Activated CD4-positive, alpha-beta T cell treated with anti-CD3 and anti-CD28 coated beads, Interleukin-2, amount 50 U/mL, for 4 hours (primary cell): Measurements from ENCODE around the gene KAT8.
A peak's percentile ranks its signal among the peaks of the same experiment; 100 is the strongest.

ENCODE experiments used
- DNase-seq, 2 experiments: peaks; one replicate each; pipeline ENCODE4 v3.0.0-alpha.2; 2020

Gene KAT8

GRCh38 chr16:31117384-31118222 is at the start of gene KAT8:
Gene KAT8, plus strand, starts transcription at chr16:31117664. Its CDS starts 18 bp downstream, at chr16:31117682.
- peak; percentile 97 for DNase-seq

- no peak for DNase-seq
Measured at GRCh38 chr16:31071861-31072260, 45.6 kb upstream of the KAT8 start.

GRCh38 chr16:31072540-31073141 is 44.8 kb upstream of the KAT8 start:
- DNase-seq: no peak

- DNase-seq: peak; percentile 78 to 80
Measured at GRCh38 chr16:31073142-31073969, 44.1 kb upstream of the KAT8 start.

GRCh38 chr16:31073970-31074813 is 43.3 kb upstream of the KAT8 start, which contains the start of the genes ZNF646 and ZNF668:
Gene ZNF646, plus strand, starts transcription at chr16:31074422. Its CDS starts 1,903 bp downstream, at chr16:31076325.
Gene ZNF668, minus strand, starts transcription at chr16:31074240. Its CDS starts 9,781 bp downstream, at chr16:31064459.
- DNase-seq: peak; percentile 97 to 99

- DNase-seq: no peak
Measured at GRCh38 chr16:31074814-31075183, 42.7 kb upstream of the KAT8 start.

- DNase-seq: no peak
Measured at GRCh38 chr16:31076319-31076718, 41.1 kb upstream of the KAT8 start.

GRCh38 chr16:31077024-31077423 is 40.4 kb upstream of the KAT8 start:
- DNase-seq: no peak

- no peak for DNase-seq
Measured at GRCh38 chr16:31077592-31078396, 39.7 kb upstream of the KAT8 start.

GRCh38 chr16:31078597-31079341 is 38.7 kb upstream of the KAT8 start:
- DNase-seq: no peak

GRCh38 chr16:31079342-31079944 is 38.0 kb upstream of the KAT8 start:
- DNase-seq: no peak

- no peak for DNase-seq
Measured at GRCh38 chr16:31080035-31080629, 37.3 kb upstream of the KAT8 start.

- DNase-seq: no peak
Measured at GRCh38 chr16:31080756-31081419, 36.6 kb upstream of the KAT8 start.

GRCh38 chr16:31081428-31082351 is 35.8 kb upstream of the KAT8 start:
- DNase-seq: no peak

- no peak for DNase-seq
Measured at GRCh38 chr16:31082368-31083045, 35.0 kb upstream of the KAT8 start.

GRCh38 chr16:31083081-31083480 is 34.4 kb upstream of the KAT8 start:
- no peak for DNase-seq

- DNase-seq: no peak
Measured at GRCh38 chr16:31083556-31083955, 33.9 kb upstream of the KAT8 start.
